Sigmoid colon (tissue), 7 donors: ENCODE measurements around the gene RPL18A. TPM values are rescaled to one million over a fixed set of nuclear protein-coding genes. Genes with fewer than 3 reads are reported as not detected.
A peak's percentile ranks its signal among the peaks of the same experiment; 100 is the strongest.

ENCODE experiments used
- DNase-seq: peaks from one replicate; pipeline ENCODE4 v3.0.0-alpha.2; 2019
- H3K27ac ChIP-seq, 4 donors: fragments of 200-600 bp; sonication (generic); one replicate each; pipeline ENCODE4 v1.5.1; 2016 to 2019; ENCODE audit warnings: mild to moderate bottlenecking in 1 of 4
- H3K27me3 ChIP-seq, 3 donors: fragments of 200-600 bp; sonication (generic); one replicate each; pipeline ENCODE4 v1.5.1; 2019; ENCODE audit warnings: mild to moderate bottlenecking in 1 of 3
- H3K36me3 ChIP-seq, 4 donors: fragments of 200-600 bp; sonication (generic); one replicate each; pipeline ENCODE4 v1.5.1; 2016 to 2019
- H3K4me1 ChIP-seq, 4 donors: fragments of 200-600 bp; sonication (generic); one replicate each; pipeline ENCODE4 v1.5.1; 2017 to 2019
- H3K4me3 ChIP-seq, 4 donors: fragments of 200-600 bp; sonication (generic); one replicate each; pipeline ENCODE4 v1.5.1; 2017 to 2019; ENCODE audit warnings: mild to moderate bottlenecking in 2 of 4, moderate library complexity in 1 of 4
- H3K9me3 ChIP-seq, 4 donors: fragments of 200-600 bp in 3 of 4; sonication (generic) in 3 of 4; one replicate each; pipeline versions ENCODE4 v1.5.1 to v1.6.1; 2013 to 2019
- EP300 ChIP-seq, 4 donors: sonication (generic); formaldehyde crosslinking; IDR thresholded peaks; one replicate each; pipeline ENCODE4 v1.6.1; 2017; ENCODE audit warnings: antibody characterized with exemption in 4 of 4
- POLR2A ChIP-seq, 2 donors: fragments of 450-650 bp; IDR thresholded peaks; one replicate each; pipeline ENCODE4 v1.6.1; 2016; ENCODE audit warnings: antibody characterized with exemption in 2 of 2, mild to moderate bottlenecking in 2 of 2, moderate library complexity in 2 of 2
- POLR2AphosphoS5 ChIP-seq, 4 donors: sonication (generic); formaldehyde crosslinking; IDR thresholded peaks; one replicate each; pipeline ENCODE4 v1.6.1; 2017; ENCODE audit warnings: antibody characterized with exemption in 4 of 4
- WGBS, 2 donors: extraction: QIAGEN DNeasy Blood & Tissue Kit; methylation state at CpG; one replicate each; pipeline ENCODE4 v1.1.7; 2013; 5-methylcytosine and 5-hydroxymethylcytosine counted together
- intact Hi-C: fragments of 100-400 bp; cut with DNase I; formaldehyde crosslinking; loops from one replicate; pipeline ENCODE4 v1.15.1; 2023
- polyA plus RNA-seq, 3 donors: library from polyadenylated mRNA; stranded (reverse); fragments of 200-250 nt; gene quantifications; one replicate each; pipeline ENCODE4 v1.2.3, GENCODE V29; 2013
- total RNA-seq, 4 donors: library from RNA; depleted of rRNA; stranded (reverse); fragments of >200 nt; gene quantifications; one replicate each; pipeline ENCODE4 v1.1.0, GENCODE V29; 2016
- TF ChIP-seq, protein P1 (sequence below), 4 experiments: fragments of 450-650 bp in 3 of 4; fragments of 200-600 bp in 1 of 4; IDR thresholded peaks; one replicate each; pipeline ENCODE4 v1.5.1; 2016 to 2019; ENCODE audit warnings: antibody characterized with exemption in 4 of 4, mild to moderate bottlenecking in 3 of 4, moderate library complexity in 2 of 4
- donor health status: healthy with polysubstance abuse.
- donor health status: Bipolar disorder and iron deficiency.
- donor health status: healthy.

RPL18A gene
- total and polyA plus RNA-seq, 7 donors, result 1,686 to 3,945 (median 2,372) TPM

DNA sequence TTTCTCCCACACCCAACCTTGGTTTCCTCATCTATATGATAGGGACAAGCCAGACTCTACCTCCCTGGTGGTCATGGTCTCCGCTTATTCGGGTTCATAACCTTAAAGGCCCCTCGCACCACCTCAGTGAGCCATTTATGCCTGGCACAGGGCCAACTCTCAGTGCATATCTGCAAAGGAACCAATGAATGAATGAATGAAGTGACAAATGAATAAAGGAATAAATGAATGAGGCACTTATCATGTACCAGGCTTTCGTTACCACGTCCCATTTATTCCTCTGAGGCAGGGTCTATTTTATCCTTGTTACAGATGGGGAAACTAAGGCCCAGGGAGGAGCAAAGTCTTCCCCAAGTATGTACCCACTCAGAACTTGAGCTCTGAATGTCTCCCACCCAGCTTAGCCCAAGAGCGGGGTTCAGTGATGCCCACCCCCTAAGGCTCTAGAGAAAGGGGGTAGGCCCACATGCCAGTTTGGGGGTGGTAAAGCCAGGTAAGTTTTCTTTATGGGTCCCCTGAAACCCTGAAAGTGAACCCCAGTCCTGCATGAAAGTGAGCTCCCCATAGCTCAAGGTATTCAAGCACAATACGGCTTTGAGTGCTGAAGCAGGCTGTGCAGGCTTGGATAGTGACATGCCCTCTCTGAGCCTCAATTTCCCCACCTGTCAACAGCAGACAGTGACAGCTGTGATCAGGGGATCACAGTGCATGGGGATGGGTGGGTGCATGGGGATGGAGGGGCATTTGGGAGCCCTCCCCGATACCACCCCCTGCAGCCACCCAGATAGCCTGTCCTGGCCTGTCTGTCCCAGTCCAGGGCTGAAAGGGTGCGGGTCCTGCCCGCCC is 11.5 kb downstream of the RPL18A start:
- 59 to 64% methylated on average over 10 of the region's 10 CpGs for whole genome bisulfite sequencing, 2 donors
- Histone ChIP-seq H3K36me3 (no peaks in the 10 kb centered on the region), H3K4me1 (peaks cover 0 to 22% (median 20%) of the 10 kb centered on the region in 4 donors), H3K27me3 (peaks cover 38 to 67% (median 62%) of the 10 kb centered on the region in 3 donors), H3K4me3 (no peak overlapping the region), H3K9me3 (no peaks in the 10 kb centered on the region), H3K27ac (no peak overlapping the region)
- no peak for DNase-seq
- TF ChIP-seq, protein P1, sequence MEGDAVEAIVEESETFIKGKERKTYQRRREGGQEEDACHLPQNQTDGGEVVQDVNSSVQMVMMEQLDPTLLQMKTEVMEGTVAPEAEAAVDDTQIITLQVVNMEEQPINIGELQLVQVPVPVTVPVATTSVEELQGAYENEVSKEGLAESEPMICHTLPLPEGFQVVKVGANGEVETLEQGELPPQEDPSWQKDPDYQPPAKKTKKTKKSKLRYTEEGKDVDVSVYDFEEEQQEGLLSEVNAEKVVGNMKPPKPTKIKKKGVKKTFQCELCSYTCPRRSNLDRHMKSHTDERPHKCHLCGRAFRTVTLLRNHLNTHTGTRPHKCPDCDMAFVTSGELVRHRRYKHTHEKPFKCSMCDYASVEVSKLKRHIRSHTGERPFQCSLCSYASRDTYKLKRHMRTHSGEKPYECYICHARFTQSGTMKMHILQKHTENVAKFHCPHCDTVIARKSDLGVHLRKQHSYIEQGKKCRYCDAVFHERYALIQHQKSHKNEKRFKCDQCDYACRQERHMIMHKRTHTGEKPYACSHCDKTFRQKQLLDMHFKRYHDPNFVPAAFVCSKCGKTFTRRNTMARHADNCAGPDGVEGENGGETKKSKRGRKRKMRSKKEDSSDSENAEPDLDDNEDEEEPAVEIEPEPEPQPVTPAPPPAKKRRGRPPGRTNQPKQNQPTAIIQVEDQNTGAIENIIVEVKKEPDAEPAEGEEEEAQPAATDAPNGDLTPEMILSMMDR (IDR thresholded peaks at IDR 0.05), result no peak
- TF ChIP-seq POLR2AphosphoS5 (IDR thresholded peaks at IDR 0.05), result no peak
- no peak for TF ChIP-seq POLR2A (IDR thresholded peaks at IDR 0.05)
- no peak for TF ChIP-seq EP300 (IDR thresholded peaks at IDR 0.05)
- intact Hi-C loops, result no loop called here

DNA sequence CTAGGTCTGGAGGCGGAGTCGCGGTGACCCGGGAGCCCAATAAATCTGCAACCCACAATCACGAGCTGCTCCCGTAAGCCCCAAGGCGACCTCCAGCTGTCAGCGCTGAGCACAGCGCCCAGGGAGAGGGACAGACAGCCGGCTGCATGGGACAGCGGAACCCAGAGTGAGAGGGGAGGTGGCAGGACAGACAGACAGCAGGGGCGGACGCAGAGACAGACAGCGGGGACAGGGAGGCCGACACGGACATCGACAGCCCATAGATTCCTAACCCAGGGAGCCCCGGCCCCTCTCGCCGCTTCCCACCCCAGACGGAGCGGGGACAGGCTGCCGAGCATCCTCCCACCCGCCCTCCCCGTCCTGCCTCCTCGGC is 12.2 kb downstream of the RPL18A start, which contains the start of gene SLC5A5:
Gene SLC5A5, plus strand, starts transcription at position 68 of the 373 bp plus-strand sequence. CDS start 375 bp downstream, outside the sequence.
- no peak for DNase-seq
- H3K27ac ChIP-seq, result no peak within 1 kb of the TSS
- peak within 1 kb of the TSS in 2 of 4 donors; percentile 3 to 15 for H3K4me3 ChIP-seq
- no peaks in the 10 kb centered on the region for H3K9me3 ChIP-seq
- H3K27me3 ChIP-seq, result peaks cover 38 to 73% (median 62%) of the 10 kb centered on the region in 3 donors
- intact Hi-C loops, result no loop called here
- TF ChIP-seq, protein P1 (IDR thresholded peaks at IDR 0.05), result no peak
- TF ChIP-seq POLR2A (IDR thresholded peaks at IDR 0.05) (no peak), EP300 (IDR thresholded peaks at IDR 0.05) (no peak), POLR2AphosphoS5 (IDR thresholded peaks at IDR 0.05) (no peak)
- H3K4me1 ChIP-seq, result peaks cover 0 to 22% (median 20%) of the 10 kb centered on the region in 4 donors
- H3K36me3 ChIP-seq, result no peaks in the 10 kb centered on the region
- 4 to 10% methylated on average over 26 of the region's 26 CpGs for WGBS, 2 donors

DNA sequence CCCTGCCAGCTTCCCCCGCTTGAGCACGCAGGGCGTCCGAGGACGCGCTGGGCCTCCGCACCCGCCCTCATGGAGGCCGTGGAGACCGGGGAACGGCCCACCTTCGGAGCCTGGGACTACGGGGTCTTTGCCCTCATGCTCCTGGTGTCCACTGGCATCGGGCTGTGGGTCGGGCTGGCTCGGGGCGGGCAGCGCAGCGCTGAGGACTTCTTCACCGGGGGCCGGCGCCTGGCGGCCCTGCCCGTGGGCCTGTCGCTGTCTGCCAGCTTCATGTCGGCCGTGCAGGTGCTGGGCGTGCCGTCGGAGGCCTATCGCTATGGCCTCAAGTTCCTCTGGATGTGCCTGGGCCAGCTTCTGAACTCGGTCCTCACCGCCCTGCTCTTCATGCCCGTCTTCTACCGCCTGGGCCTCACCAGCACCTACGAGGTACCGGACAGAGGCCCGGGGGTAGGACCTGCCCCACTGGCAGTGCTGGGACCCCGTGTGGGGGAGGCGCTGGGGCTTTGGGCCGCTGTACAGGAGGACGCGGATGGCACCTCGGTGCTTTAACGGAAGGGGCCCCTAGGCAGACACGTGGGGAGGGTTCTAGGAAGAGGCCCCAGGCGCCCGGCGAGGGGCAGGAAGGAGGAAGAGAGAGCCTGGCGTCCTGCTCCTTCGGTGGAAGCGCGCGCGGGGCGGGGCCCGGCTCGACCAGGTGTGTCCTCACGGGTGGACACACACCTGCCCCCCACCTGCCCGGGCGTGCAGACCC is 12.7 kb downstream of the RPL18A start:
- DNase-seq, result no peak
- no peaks in the 10 kb centered on the region for H3K36me3 ChIP-seq
- 3% methylated on average over 61 of the region's 61 CpGs for WGBS, 2 donors
- H3K9me3 ChIP-seq, result no peaks in the 10 kb centered on the region
- peak overlapping the region in 2 of 4 donors; percentile 3 to 15 for H3K4me3 ChIP-seq
- H3K27me3 ChIP-seq, result peaks cover 38 to 76% (median 62%) of the 10 kb centered on the region in 3 donors
- no peak overlapping the region for H3K27ac ChIP-seq
- TF ChIP-seq POLR2AphosphoS5 (IDR thresholded peaks at IDR 0.05) (no peak), POLR2A (IDR thresholded peaks at IDR 0.05) (no peak), EP300 (IDR thresholded peaks at IDR 0.05) (no peak)
- TF ChIP-seq, protein P1 (IDR thresholded peaks at IDR 0.05), result no peak
- peaks cover 0 to 22% (median 20%) of the 10 kb centered on the region in 4 donors for H3K4me1 ChIP-seq
- intact Hi-C loops, result no loop called here

DNA sequence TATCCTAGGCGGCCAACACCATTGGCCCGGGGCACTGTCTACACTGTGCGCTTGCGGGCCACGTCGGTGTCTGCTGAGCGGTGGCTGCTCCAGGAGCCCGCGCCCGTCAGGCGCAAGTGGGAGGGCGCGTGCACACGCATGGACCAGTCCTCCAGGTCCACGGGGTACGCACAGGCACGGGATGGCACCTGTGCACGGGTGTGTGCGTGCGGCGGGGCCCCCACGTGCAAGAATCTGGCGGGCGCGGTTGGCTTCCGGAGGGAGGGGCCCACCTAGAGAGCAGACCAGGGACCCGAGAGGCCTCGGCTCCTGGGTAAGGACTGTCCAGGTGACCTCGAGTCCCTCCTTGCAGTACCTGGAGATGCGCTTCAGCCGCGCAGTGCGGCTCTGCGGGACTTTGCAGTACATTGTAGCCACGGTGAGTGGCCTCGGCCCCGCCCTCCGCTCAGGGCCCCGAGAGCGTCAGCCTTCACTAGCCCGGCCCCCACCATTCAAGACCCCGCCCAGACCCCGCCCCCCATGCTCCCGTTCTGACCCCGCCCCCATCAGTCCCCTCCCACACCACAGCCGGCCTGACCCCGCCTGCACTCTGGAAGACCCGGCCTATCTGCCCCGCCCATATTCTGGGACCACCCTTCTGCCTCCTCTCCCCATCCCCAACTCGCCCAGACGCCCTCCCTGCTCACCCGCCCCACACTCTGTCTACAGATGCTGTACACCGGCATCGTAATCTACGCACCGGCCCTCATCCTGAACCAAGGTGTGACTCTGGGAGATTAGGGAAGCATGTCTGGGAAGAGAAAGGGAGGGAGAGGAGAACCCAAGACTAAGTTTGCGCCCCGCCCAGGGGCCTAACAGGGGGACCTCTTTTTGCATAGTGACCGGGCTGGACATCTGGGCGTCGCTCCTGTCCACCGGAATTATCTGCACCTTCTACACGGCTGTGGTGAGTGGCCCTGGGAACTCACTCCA is 14.4 kb downstream of the RPL18A start:
- TF ChIP-seq EP300 (IDR thresholded peaks at IDR 0.05) (no peak), POLR2A (IDR thresholded peaks at IDR 0.05) (no peak), POLR2AphosphoS5 (IDR thresholded peaks at IDR 0.05) (no peak)
- TF ChIP-seq, protein P1 (IDR thresholded peaks at IDR 0.05), result no peak
- peaks cover 38 to 80% (median 62%) of the 10 kb centered on the region in 3 donors for H3K27me3 ChIP-seq
- no peak overlapping the region for H3K27ac ChIP-seq
- H3K4me3 ChIP-seq, result no peak overlapping the region
- peaks cover 0 to 22% (median 20%) of the 10 kb centered on the region in 4 donors for H3K4me1 ChIP-seq
- WGBS, 2 donors, result 6 to 10% methylated on average over 63 of the region's 63 CpGs
- no peaks in the 10 kb centered on the region for H3K9me3 ChIP-seq
- H3K36me3 ChIP-seq, result no peaks in the 10 kb centered on the region
- intact Hi-C loops, result no loop called here
- no peak for DNase-seq
